Measurements from ENCODE around the gene CCDC24. TPM values are rescaled to one million over a fixed set of nuclear protein-coding genes. Genes with fewer than 3 reads are reported as not detected.

Gene CCDC24
- polyA plus RNA-seq, 3 donors from 2014 or later = 1.4 to 4.1 TPM; not detected in 1

GRCh38 chr1:44033041-44033575 is 41.7 kb downstream of the CCDC24 start:
- peaks cover 2 to 13% (median 5%) of the 10 kb centered on the region in 3 donors for H3K27me3 Mint-ChIP-seq (ENCODE audit: low read depth in 3 of 3)
- no peaks in the 10 kb centered on the region for H3K9me3 Mint-ChIP-seq
- no peaks in the 10 kb centered on the region for H3K36me3 Mint-ChIP-seq
- no peak overlapping the region for H3K27ac Mint-ChIP-seq
- DNase-seq = no peak
- H3K4me3 Mint-ChIP-seq = no peak overlapping the region
- H3K4me1 Mint-ChIP-seq = peaks cover 17 to 19% of the 10 kb centered on the region in 2 donors

- DNase-seq = no peak
- H3K27ac Mint-ChIP-seq = no peak overlapping the region
- peaks cover 2 to 12% (median 5%) of the 10 kb centered on the region in 3 donors for H3K27me3 Mint-ChIP-seq (ENCODE audit: low read depth in 3 of 3)
- no peaks in the 10 kb centered on the region for H3K9me3 Mint-ChIP-seq
- H3K4me1 Mint-ChIP-seq = peaks cover 13 to 14% of the 10 kb centered on the region in 2 donors
- no peaks in the 10 kb centered on the region for H3K36me3 Mint-ChIP-seq
- H3K4me3 Mint-ChIP-seq = no peak overlapping the region
Measured at GRCh38 chr1:44033756-44034155, 42.4 kb downstream of the CCDC24 start.

GRCh38 chr1:44034423-44034822 is 43.0 kb downstream of the CCDC24 start:
- H3K27me3 Mint-ChIP-seq (ENCODE audit: low read depth in 3 of 3) = peaks cover 2 to 11% (median 5%) of the 10 kb centered on the region in 3 donors
- no peaks in the 10 kb centered on the region for H3K9me3 Mint-ChIP-seq
- no peak overlapping the region for H3K4me3 Mint-ChIP-seq
- no peaks in the 10 kb centered on the region for H3K36me3 Mint-ChIP-seq
- no peak for DNase-seq
- peaks cover 6 to 7% of the 10 kb centered on the region in 2 donors for H3K4me1 Mint-ChIP-seq
- H3K27ac Mint-ChIP-seq = no peak overlapping the region

- Mint-ChIP-seq H3K4me1 (peaks cover 0 to 3% of the 10 kb centered on the region in 2 donors), H3K27ac (peak overlapping the region in 1 of 6 donors; percentile 50), H3K9me3 (no peaks in the 10 kb centered on the region), H3K27me3 (ENCODE audit: low read depth in 3 of 3) (peaks cover 2 to 6% (median 5%) of the 10 kb centered on the region in 3 donors), H3K4me3 (no peak overlapping the region), H3K36me3 (no peaks in the 10 kb centered on the region)
- DNase-seq = no peak
Measured at GRCh38 chr1:44034976-44035716, 43.7 kb downstream of the CCDC24 start.

- Mint-ChIP-seq H3K36me3 (no peaks in the 10 kb centered on the region), H3K27me3 (ENCODE audit: low read depth in 3 of 3) (peaks cover 2 to 8% (median 6%) of the 10 kb centered on the region in 3 donors), H3K9me3 (no peaks in the 10 kb centered on the region), H3K4me3 (no peak overlapping the region), H3K27ac (no peak overlapping the region), H3K4me1 (peaks cover 0 to 2% of the 10 kb centered on the region in 2 donors)
- DNase-seq = no peak
Measured at GRCh38 chr1:44035726-44036408, 44.5 kb downstream of the CCDC24 start.

GRCh38 chr1:44036409-44037139 is 45.2 kb downstream of the CCDC24 start:
- H3K27ac Mint-ChIP-seq = no peak overlapping the region
- no peaks in the 10 kb centered on the region for H3K9me3 Mint-ChIP-seq
- H3K4me1 Mint-ChIP-seq = no peaks in the 10 kb centered on the region
- peak; percentile 46 to 50 (median 48) for DNase-seq
- H3K27me3 Mint-ChIP-seq (ENCODE audit: low read depth in 3 of 3) = peaks cover 0 to 5% (median 2%) of the 10 kb centered on the region in 3 donors
- no peaks in the 10 kb centered on the region for H3K36me3 Mint-ChIP-seq
- H3K4me3 Mint-ChIP-seq = no peak overlapping the region

GRCh38 chr1:44037154-44037553 is 45.8 kb downstream of the CCDC24 start:
- Mint-ChIP-seq H3K4me3 (no peak overlapping the region), H3K27ac (no peak overlapping the region), H3K27me3 (ENCODE audit: low read depth in 3 of 3) (peaks cover 0 to 5% (median 0%) of the 10 kb centered on the region in 3 donors), H3K4me1 (no peaks in the 10 kb centered on the region), H3K36me3 (no peaks in the 10 kb centered on the region), H3K9me3 (no peaks in the 10 kb centered on the region)
- no peak for DNase-seq

GRCh38 chr1:44038876-44039657 is 47.7 kb downstream of the CCDC24 start:
- DNase-seq = no peak
- Mint-ChIP-seq H3K27ac (no peak overlapping the region), H3K4me1 (no peaks in the 10 kb centered on the region), H3K36me3 (no peaks in the 10 kb centered on the region), H3K9me3 (no peaks in the 10 kb centered on the region), H3K27me3 (ENCODE audit: low read depth in 3 of 3) (peaks cover 0 to 5% (median 0%) of the 10 kb centered on the region in 3 donors), H3K4me3 (no peak overlapping the region)

- no peaks in the 10 kb centered on the region for H3K4me1 Mint-ChIP-seq
- H3K27me3 Mint-ChIP-seq (ENCODE audit: low read depth in 3 of 3) = peaks cover 0 to 5% (median 2%) of the 10 kb centered on the region in 3 donors
- no peak overlapping the region for H3K4me3 Mint-ChIP-seq
- no peak overlapping the region for H3K27ac Mint-ChIP-seq
- DNase-seq = no peak
- no peaks in the 10 kb centered on the region for H3K36me3 Mint-ChIP-seq
- no peaks in the 10 kb centered on the region for H3K9me3 Mint-ChIP-seq
Measured at GRCh38 chr1:44040418-44040817, 49.0 kb downstream of the CCDC24 start.

- H3K27me3 Mint-ChIP-seq (ENCODE audit: low read depth in 3 of 3) = peaks cover 0 to 6% (median 5%) of the 10 kb centered on the region in 3 donors
- DNase-seq = no peak
- H3K4me3 Mint-ChIP-seq = no peak overlapping the region
- no peaks in the 10 kb centered on the region for H3K36me3 Mint-ChIP-seq
- H3K4me1 Mint-ChIP-seq = no peaks in the 10 kb centered on the region
- H3K27ac Mint-ChIP-seq = no peak overlapping the region
- H3K9me3 Mint-ChIP-seq = no peaks in the 10 kb centered on the region
Measured at GRCh38 chr1:44040846-44041245, 49.4 kb downstream of the CCDC24 start.

GRCh38 chr1:44043176-44044070 is 52.0 kb downstream of the CCDC24 start:
- H3K4me3 Mint-ChIP-seq = no peak overlapping the region
- no peak for DNase-seq

GRCh38 chr1:44044071-44044801 is 52.8 kb downstream of the CCDC24 start:
- no peak for DNase-seq
- Mint-ChIP-seq H3K9me3 (no peaks in the 10 kb centered on the region), H3K27me3 (ENCODE audit: low read depth in 3 of 3) (peaks cover 6 to 7% (median 7%) of the 10 kb centered on the region in 3 donors), H3K4me3 (no peak overlapping the region), H3K27ac (no peak overlapping the region), H3K36me3 (no peaks in the 10 kb centered on the region), H3K4me1 (no peaks in the 10 kb centered on the region)

More at GRCh38 chr1:44043176-44044070, 52.0 kb downstream of the CCDC24 start:
- Mint-ChIP-seq H3K27ac (no peak overlapping the region), H3K9me3 (no peaks in the 10 kb centered on the region), H3K4me1 (no peaks in the 10 kb centered on the region), H3K27me3 (ENCODE audit: low read depth in 3 of 3) (peaks cover 5 to 7% (median 6%) of the 10 kb centered on the region in 3 donors), H3K36me3 (no peaks in the 10 kb centered on the region)

Measured in immature natural killer cell (primary cell).